NCI-H2107 (cell line): ENCODE measurements around the gene HMSD.
A peak's percentile ranks its signal among the peaks of the same experiment; 100 is the strongest.
"Not testable (repeated sequence)": the region's sequence is repeated elsewhere in the genome, so short reads cannot be mapped to it uniquely, and the experiment has no call there.

Experiments
- DNase-seq: peaks from one replicate; lab custom pipeline; 2025; lab: John Stamatoyannopoulos, UW

HMSD gene, protein sequence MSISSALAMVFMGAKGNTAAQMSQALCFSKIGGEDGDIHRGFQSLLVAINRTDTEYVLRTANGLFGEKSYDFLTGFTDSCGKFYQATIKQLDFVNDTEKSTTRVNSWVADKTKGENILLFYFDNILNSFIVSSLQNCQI

DNA sequence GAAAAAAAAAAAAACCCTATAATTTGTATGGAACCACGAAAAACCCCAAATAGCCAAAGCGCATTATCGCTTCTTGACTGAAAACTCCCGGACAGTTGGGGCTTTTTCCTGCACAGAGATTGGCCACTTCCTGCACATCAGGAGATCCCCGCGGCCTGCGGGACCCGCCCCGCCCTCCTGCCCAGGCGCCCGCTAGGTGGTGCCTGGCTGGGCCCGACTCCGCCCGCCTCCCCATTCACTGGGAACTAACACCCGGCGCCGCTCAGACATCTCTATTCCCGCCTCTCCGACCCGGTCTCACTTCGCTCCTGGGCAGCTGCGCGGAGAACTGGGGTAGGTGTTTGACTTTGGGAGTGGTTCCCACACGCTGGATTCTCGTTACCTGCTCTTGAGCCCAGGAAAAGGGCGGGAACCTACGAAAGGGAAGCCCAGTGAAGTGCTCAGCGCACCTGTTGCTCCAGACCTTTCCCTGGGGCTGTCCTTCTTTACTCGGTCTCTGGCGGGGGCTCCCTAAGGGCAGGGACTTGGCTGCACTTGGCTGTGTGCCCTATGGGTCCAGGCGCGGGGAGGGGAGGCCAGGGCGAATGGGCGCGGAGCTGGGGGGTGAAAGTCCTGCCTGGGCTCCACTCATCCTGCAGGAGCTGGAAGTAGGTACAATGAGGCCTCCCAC, at the start of gene HMSD:
Gene HMSD, plus strand, starts transcription at position 234 of the 670 bp plus-strand sequence. CDS start 4,155 bp downstream, outside the sequence.
- DNase-seq: peak; percentile 51

DNA sequence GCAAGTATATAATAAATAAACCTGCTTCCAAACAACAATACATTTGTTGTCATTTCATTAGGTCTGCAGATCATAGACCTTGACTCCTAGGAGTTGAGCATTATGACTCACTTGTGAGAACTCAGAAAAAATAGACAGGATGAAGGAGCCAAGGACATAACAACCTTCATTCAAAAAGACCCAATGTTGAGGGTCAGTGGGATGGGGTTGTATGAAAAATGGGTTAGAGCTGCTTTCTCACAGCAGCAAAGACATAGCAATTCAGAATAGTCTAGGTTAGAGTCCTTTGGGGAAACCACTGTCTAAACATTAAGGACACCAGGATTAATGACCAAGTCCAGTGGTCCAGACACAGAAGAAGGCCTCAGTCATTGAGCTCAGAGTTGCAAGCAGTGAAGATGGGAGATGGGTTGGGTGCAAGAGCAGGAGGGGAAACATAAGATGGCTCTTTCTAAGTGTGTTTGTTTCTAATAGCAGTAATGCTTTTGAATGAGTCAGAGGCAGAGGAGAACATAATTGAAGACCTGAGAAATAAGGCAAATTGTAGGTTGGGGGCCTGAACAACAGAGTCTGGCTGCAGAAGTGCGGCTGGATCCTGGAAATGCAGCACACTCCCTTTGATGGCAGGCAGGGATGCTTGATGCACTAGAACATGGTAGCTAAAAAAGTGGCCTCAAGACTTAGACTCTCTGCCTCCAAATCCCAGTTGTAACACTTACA, 45.1 kb upstream of the HMSD start:
- DNase-seq: no peak

DNA sequence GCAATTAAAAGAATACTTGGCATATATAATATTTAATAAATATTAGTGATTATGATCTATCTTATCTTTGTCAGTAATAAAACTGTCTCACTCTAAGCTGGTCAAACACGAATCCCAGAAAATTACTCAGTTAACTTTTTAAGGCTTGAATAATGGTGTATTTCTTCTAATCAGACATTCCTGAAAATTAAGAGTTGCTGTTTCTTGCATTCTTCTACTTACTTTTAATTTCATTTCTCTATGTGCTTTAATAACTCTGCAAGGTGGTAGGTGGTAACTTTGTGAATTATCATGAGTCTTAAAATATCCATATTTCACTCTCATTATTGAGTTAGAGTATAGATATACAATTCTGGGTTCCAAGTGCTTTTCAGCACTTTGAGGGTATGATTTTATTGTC, 44.4 kb upstream of the HMSD start:
- DNase-seq: no peak

DNA sequence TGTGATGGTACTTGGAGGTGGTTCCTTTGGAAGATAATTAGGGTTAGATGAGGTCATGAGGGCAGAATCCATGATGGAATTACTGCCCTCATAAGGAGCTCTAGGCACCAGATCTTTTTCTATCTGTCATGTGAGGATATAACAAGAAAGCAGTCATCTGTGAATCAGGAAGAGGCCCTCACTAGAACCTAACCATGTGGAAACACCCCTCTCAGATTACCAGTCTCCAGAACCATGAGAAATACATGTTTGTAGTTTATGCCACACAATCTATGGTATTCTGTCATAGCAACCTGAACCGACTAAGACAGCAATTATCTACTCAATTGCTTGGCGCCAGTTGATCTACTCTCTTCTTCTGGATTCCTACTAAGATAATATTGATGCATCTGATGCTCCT, 43.7 kb upstream of the HMSD start:
- no peak for DNase-seq

DNA sequence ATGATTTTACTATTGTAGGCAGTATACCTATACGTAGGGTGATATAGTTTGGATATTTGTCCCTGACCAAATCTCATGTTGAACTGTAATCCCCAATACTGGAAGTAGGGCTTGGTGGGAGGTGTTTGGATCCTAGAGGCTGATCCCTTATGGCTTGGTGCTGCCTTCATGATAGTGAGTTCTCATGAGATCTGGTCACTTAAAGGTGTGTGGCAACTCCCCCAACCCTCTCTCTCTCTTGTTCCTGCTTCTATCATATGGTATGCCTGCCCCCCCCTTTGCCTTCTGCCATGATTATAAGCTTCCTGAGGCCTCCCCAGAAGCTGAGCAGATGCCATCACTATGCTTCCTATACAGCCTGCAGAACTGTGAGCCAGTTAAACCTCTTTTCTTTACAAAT, 43.0 kb upstream of the HMSD start:
- no peak for DNase-seq

DNA sequence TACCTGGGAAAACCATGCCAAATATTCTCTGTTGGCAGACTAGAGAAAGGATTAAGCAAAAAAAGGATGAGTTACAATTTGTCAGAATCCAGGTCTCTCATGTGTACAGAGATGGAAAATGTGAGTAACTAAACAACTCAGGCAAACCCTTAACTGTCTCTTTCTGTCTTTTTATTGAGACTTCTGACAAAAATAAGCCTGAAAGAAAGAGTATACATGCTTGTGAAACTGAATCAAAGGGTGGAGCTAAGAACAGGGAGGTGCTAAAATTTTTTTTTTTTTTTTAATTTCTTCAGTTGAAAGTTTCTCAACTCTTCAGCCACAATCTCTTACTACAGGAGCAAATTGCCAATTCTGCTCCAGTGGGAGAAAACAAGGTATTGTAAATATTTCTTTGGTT, 41.4 kb upstream of the HMSD start, which contains the start of gene SERPINB10:
Gene SERPINB10, plus strand, starts transcription at position 295 of the 400 bp plus-strand sequence. CDS start 7,553 bp downstream, outside the sequence.
- DNase-seq: no peak

DNA sequence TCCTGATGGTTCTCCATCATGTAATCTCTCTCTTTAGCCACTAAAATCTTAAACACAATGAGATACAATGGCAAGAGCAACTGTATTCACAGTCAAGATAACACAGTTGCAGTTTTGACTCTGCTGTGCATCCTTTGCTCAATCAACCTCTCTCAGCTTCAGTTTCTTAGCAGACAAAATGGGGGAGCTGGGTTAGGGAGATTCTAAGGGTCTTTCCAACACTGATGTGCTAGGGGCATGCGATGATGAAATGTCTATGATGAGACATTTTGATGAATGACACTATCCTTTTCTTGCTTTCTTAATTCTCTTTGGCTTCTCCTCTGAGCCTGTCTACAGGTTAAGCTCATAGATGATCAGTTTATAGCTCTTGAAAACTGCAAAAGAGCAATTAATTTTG, 40.2 kb upstream of the HMSD start:
- DNase-seq: no peak

DNA sequence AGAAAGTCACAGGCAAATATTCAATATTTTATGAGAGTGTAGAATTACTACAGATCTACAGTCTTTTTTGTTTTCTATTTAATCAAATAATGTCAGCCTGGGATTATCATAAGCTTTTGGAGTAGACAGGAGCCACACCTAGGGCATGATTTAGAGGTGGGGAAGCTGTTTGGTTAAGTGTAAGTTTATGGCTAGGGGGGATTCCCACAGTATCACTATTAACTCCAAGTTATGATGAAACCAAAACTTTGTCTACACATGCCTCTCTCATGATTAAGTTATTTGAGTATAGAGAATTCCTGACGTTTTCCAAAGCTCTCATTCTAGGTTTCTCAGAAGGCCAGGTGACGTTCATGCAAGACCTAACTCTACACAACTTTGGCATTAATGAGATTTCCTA, 39.2 kb upstream of the HMSD start:
- no peak for DNase-seq

DNA sequence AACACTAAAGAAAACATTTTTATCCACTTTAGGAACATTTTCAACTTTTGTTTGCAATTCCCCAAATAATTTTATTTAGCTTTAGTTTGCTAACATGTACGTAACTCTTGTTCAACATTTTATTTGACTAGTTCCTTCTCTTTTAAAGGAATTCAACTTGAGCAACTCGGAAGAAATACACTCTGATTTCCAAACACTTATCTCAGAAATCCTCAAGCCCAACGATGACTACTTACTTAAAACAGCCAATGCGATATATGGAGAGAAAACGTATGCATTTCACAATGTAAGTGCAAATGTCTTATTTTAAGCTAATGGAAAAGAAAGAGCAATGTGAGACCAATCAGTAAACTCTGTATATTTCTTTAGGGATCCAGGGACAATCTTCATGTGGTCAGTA, 31.3 kb upstream of the HMSD start:
- DNase-seq: no peak

DNA sequence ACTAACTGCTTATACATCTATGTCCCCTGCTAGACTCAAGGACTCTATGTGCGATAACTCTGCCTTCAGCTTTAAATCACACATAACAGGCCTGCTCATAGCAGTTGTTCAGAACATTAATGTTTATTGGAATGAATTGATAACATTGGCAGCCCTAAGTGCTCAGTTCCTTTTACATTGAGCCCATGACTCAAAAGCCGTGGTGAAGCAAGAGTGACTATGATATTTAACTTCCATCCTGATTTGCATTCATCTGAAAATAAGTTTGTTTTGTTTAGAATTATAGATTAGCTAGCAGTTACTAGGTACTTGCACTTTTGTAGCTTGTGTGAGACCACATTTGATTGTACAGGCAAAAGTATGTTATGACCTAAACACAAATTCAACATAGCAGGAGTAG, 27.1 kb upstream of the HMSD start:
- DNase-seq: no peak

DNA sequence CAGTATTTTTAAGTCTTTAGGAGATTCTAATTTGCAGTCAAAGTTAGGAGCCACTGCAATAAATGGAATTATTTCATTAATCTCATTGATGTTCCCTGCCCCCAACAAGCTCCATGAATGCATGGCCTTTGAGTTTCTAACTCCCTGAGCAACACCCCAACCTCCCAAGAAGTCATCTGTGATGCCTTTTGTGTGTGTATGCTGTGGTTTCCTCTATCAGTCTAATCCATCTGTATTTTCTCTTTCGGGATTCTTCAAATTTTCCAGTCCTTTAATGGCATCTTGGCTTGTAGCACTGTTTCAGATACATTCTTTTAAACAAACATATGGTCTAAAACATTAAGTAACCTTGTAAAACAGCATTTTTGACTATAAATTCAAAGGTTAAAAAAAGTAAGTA, 24.6 kb upstream of the HMSD start:
- DNase-seq: no peak

DNA sequence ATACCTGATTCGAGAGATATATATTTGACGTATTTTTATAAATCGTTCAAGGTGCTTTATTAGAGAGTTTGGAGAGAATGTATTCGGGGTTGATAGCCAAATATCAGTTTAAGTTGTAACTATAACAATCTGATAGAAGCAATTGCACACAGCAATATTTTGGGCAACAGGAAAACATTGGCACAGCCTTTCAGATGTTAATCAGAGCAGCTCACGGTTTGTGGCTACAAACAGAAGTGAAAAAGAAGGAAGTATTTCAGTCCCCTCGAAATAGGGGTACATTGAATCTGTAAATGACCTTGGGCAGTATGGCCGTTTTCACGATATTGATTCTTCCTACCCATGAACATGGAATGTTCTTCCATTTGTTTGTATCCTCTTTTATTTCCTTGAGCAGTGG, 20.8 kb upstream of the HMSD start:
- DNase-seq: no peak

DNA sequence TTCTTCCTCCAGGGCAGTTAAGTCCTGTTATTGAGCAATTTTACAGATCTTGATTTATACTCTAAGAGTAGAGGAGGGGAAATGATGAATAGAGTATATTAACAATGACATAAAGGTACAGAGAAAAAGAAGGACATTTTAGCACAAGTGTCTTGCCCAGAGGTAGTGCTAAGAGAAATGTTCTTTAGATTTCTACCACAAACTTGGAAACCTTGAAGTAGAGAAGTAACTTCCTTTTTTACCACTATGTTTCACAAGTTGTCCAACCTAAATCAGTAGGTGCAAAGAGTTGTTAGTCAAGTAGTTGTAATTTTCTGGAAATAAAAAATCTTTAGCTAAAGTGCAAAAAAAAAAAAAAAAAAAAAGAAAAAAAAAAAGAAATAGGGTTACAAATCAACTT, 19.7 kb upstream of the HMSD start:
- DNase-seq: not testable (repeated sequence)

DNA sequence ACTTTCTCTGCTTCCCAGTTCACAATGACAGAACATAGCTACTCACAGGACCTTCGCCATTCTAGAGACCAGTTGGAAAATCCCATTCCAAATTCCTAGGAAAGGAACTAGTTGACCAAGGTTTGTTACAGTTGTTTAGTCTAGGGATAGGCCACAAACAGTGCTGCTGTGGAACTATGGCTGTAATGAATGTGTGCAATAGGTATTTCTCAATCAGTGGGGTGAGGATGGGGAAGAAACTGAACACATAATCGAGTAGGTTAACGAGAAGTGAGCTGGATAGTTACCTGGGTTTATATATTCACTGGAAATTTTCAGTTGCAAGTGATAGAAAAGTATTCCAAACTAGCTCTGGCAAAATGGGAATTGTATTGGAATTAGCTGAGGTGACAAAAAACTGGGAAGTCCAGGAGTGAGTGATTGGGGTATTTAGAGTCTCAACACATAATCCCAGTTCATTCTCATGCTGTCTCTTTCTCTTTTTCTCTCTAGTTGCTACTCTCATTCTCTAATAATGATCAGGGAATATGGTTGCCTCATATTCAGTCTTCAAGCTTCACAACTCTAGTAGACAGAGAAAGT, 18.2 kb upstream of the HMSD start:
- no peak for DNase-seq

DNA sequence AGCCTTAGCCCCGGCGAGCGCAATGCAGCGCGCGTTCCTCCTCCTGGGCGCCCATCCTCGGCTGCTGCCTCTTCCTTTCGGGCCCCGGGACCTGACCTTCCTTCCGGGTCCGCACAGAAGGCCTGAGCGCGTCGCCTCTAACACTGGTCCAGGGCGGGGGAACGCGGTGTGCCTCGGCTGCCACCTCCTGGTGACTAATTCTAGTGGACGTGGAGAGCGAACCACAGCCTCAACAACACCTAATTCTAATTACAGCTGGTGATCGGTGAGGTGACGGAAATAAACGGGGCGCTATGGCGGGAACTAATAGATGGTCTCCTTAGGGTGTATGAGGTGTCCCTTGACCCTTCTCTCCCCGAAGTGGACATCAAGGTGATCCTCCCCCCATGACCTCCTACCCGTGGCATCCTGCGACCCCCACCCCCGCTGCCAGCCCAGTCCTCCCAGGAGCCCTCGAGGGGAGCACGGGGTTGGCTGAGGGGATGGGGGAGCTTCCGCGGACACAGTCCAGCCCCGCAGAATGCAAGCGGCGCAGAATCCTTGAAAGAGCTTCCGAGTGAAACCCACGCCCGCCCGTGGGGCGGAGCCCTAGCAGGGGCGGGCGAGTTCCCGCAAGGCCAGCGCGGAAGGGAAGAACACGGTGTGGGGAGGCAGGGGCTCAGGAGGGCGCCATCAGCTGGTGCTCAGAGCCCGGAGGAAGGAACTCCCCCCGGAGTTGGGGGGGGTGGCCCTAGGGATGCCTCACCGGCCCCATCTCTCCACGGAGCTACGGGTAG, 12.8 kb upstream of the HMSD start:
- DNase-seq: peak; percentile 77

DNA sequence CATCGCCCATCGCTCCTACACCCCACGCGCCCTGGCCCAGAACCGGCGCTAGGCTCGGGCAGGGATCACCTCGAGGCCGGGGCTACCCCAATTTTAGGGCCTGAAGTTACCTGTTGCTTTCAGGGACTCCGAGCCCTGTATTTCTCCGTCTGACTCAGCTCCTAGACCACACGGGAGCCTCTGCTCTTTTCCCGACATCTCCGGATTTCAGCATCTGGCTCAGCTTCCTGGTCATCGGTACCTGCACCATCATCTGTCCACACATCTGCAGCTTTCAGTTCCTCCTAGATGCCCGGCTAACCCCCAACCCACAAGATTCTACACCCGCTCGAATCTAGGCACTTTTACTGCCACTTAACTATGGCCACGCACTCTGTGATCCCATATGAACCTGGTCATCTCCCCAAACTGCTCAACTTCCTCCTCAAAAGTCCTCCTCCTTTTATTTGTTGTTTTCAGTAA, 12.1 kb upstream of the HMSD start:
- DNase-seq: no peak

DNA sequence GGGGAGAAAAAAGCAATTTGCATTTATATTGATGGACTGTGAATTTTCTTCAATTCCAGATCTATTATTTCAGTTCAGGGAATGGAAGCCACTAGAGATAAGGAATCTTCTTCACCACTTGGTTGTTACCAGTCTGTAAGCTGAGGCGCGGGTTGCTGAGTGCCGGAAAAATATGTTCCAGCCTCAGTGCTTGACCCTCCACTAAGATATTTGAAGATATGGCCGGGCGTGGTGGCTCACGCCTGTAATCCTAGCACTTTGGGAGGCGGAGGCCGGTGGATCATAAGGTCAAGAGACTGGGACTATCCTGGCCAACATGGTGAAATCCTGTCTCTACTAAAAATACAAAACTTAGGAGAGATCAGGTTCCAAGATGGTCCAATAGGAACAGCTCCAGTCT, 9.1 kb upstream of the HMSD start:
- no peak for DNase-seq

DNA sequence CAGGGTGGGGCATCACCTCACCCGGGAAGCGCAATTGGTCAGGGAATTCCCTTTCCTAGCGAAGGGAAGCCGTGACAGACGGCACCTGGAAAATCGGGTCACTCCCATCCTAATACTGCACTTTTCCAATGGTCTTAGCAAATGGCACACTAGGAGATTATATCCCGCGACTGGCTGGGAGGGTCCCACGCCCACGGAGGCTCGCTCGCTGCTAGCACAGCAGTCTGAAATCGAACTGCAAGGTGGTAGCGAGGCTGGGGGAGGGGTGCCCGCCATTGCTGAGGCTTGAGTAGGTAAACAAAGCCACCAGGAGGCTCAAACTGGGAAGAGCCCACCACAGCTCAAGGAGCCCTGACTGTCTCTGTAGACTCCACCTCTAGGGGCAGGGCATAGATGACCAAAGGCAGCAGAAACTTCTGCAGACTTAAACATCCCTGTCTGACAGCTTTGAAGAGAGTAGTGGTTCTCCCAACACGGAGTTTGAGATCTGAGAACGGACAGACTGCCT, 8.5 kb upstream of the HMSD start:
- DNase-seq: not testable (repeated sequence)

DNA sequence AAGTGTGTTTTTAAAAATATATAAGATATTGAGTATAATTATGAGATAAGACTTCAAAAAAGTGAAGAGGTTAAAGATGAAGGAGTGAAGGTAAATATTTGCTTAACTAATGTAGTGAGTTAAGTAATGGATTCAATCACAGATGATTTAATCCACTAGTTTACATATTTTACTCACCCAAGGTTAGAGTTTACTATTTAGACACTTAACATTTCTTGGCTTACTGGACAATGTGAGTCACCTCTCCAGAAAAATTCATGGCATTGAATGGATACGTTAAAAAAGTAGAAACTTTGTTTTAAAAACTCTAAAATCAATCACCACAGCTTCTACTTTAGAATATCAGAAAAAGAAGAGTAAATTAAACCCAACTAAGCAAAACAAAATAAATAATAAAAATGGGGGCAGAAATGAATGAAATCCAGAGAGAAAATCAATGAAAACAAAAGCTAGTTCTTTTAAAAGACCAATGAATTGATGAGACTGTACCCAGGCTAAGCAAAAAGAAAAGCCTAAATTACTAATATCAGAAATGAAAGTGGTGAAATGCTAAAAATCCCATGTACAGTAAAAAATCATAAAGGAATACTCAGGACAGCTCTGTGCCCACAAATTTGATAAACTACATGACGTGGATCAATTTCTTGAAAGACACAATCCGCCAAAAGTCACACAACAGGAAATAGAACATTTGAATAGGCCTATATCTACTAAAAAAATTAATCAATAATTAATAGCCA, 1.9 kb upstream of the HMSD start:
- DNase-seq: no peak

DNA sequence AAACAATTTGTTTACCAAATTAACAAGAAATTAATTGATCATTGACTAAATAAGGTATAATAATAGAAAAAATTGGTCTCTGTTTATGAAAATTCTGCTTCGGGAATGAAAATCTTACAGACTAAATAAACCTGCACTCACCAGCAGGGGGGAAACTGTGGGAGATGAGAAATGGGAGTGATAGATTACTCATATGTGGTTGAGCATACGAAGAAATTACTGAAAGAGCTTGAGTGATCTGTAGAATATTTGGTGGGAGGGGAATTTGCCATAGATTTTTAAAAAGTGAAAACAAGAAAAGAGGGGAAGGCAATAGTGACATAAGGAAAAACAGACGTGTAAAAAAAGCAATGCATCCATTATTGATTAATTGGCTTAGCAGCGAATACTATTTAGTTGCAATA, 2.2 kb downstream of the HMSD start:
- DNase-seq: no peak

DNA sequence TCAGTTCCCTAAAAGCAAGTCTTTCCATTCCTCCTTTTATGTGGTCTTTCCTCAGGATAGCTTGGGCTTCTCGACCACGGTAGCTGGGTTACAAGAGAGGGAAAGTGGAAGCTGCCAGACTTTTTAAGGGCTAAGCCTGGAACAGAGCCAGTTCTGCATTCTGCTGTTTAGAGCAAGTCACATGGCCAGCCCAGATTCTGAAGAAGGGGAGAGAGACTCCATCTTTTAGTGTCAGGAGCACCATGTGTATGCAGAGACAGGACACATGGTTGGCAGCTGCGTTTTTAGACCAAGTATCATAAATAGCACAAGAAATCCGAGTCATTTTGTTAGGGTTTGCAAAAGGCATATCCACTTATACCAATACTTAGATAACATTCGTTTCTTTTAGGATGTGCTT, 4.7 kb downstream of the HMSD start:
- no peak for DNase-seq
